GM12878 (cell line): ENCODE data around the gene FAM13C. TPM values are rescaled to one million over a fixed set of nuclear protein-coding genes. Genes with fewer than 3 reads are reported as not detected.

Experiments
- CHD1 ChIP-seq: IDR thresholded peaks from 2 replicates; pipeline ENCODE4 v1.6.1; 2012; ENCODE audit warnings: low read depth, low read length, improper control_type of control experiment
- CHD2 ChIP-seq: IDR thresholded peaks from 2 replicates; pipeline ENCODE4 v1.6.1; 2011; ENCODE audit warnings: low read depth, low read length, improper control_type of control experiment, borderline replicate concordance
- EGR1 ChIP-seq, 2 experiments: IDR thresholded peaks; 1 replicate in 1 of 2; 2 replicates in 1 of 2; pipeline ENCODE4 v1.6.1; 2011 to 2012; ENCODE audit warnings: low read depth in 2 of 2, low read length in 2 of 2, borderline replicate concordance in 1 of 2, mild to moderate bottlenecking in 1 of 2, moderate library complexity in 1 of 2
- IKZF1 ChIP-seq: fragments of 450-650 bp; conservative IDR thresholded peaks from 2 replicates; pipeline ENCODE4 v1.6.1; 2017; ENCODE audit warnings: antibody characterized with exemption, mild to moderate bottlenecking
- PAX5 ChIP-seq: IDR thresholded peaks from 2 replicates; pipeline ENCODE4 v1.6.1; 2011; ENCODE audit warnings: low read depth, low read length, borderline replicate concordance
- SRF ChIP-seq, 2 experiments: IDR thresholded peaks; 2 replicates each; pipeline ENCODE4 v1.6.1; 2011; ENCODE audit warnings: low read depth in 2 of 2, low read length in 2 of 2, mild to moderate bottlenecking in 1 of 2, moderate library complexity in 1 of 2
- ZBTB11 ChIP-seq: fragments of 450-650 bp; formaldehyde crosslinking; IDR thresholded peaks from 2 replicates; pipeline ENCODE4 v1.5.0; 2022; ENCODE audit warnings: mild to moderate bottlenecking, missing genetic modification characterization
- polyA plus RNA-seq, 11 experiments: library from polyadenylated mRNA; depleted of rRNA in 4 of 11; unstranded in 6 of 11; stranded (reverse) in 5 of 11; fragments of >200 nt; fragmentation: Nextera tagmentation in 4 of 11; fragmentation: Illumina TruSeq in 1 of 11; extraction: Ambion mirVana in 4 of 11; extraction: Trizol in 1 of 11; gene quantifications; 1 replicate in 1 of 11; 2 replicates in 10 of 11; pipeline versions ENCODE4 v1.2.1 to v1.2.3, GENCODE V29; 2011 to 2016; ENCODE audit warnings: inconsistent platforms in 2 of 11, missing spikeins in 2 of 11, low read depth in 1 of 11
- total RNA-seq, 4 experiments: library from RNA; depleted of rRNA in 3 of 4; stranded (reverse); fragments of >200 nt in 3 of 4; fragmentation: Illumina TruSeq in 1 of 4; extraction: Trizol in 1 of 4; gene quantifications; 2 replicates each; pipeline versions ENCODE4 v1.2.1 to v1.2.3, GENCODE V29; 2013 to 2021
- TF ChIP-seq, protein P1 (sequence below): fragments of 450-650 bp; conservative IDR thresholded peaks from 2 replicates; pipeline ENCODE4 v1.6.1; 2017; ENCODE audit warnings: mild to moderate bottlenecking, moderate library complexity

Gene FAM13C
- total and polyA plus RNA-seq, 10 of the 15 experiments (the other 5 are each of a cell fraction or from before 2014, with no cell fraction given) = 0.04 to 0.31 (median 0.13) TPM; not detected in 5

DNA sequence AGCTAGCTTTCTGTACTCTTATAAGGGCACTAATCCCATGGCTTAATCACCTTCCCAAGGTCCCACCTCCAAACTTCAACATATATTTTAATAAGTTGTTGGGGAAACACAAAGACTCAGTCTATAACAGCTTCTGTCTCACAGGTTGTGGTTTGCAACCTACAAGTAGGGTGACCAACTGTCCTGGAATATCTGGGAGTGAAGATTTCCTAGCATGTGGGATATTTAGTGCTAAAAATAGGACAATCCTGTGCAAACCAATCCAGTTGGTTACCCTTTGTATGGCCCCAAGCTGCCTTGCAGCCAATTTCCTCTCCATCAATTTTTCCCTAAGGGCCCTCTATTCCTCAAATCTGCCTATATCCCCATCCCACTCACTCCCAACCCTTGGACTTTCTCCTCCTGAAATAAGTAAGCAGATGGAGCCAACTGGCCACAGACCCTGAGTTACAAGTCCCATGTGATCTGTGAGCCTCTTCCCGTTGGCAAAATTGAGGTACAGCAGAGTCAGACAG, 82.3 kb downstream of the FAM13C start (continued):
- TF ChIP-seq, protein P1, sequence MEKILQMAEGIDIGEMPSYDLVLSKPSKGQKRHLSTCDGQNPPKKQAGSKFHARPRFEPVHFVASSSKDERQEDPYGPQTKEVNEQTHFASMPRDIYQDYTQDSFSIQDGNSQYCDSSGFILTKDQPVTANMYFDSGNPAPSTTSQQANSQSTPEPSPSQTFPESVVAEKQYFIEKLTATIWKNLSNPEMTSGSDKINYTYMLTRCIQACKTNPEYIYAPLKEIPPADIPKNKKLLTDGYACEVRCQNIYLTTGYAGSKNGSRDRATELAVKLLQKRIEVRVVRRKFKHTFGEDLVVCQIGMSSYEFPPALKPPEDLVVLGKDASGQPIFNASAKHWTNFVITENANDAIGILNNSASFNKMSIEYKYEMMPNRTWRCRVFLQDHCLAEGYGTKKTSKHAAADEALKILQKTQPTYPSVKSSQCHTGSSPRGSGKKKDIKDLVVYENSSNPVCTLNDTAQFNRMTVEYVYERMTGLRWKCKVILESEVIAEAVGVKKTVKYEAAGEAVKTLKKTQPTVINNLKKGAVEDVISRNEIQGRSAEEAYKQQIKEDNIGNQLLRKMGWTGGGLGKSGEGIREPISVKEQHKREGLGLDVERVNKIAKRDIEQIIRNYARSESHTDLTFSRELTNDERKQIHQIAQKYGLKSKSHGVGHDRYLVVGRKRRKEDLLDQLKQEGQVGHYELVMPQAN = no peak
- TF ChIP-seq EGR1 (IDR thresholded peaks at IDR 0.05; ENCODE audit: borderline replicate concordance in 1 of 2, low read depth in 2 of 2, low read length in 2 of 2) (no peak), CHD1 (no peak), SRF (IDR thresholded peaks at IDR 0.05; ENCODE audit: low read depth in 2 of 2, low read length in 2 of 2) (no peak), IKZF1 (no peak), ZBTB11 (CRISPR knock-in tag) (no peak), CHD2 (no peak), PAX5 (no peak)
